A549 (cell line): Measurements from ENCODE around the gene MRPS35. TPM values are rescaled to one million over a fixed set of nuclear protein-coding genes. Genes with fewer than 3 reads are reported as not detected.

Experiments
- ATAC-seq, 2 experiments: fragments of 200-7000 bp in 1 of 2; fragments of >200 bp in 1 of 2; cut with Nextera tagmentation in 1 of 2; cut with Tn5 transposase in 1 of 2; 3 replicates each; pipeline versions ENCODE4 v1.8.0 to v1.9.1; 2018 to 2020; ENCODE audit warnings: mild to moderate bottlenecking in 1 of 2, moderate library complexity in 1 of 2
- CTCF ChIA-PET: fragments of 300-600 bp; sonication (Branson Sonifier 250); formaldehyde crosslinking; extraction: SDS; loops from one replicate; lab custom pipeline; 2021; ENCODE audit warnings: antibody characterized with exemption, inconsistent platforms; lab: Yijun Ruan, JAX
- POLR2A ChIA-PET: fragments of 350-600 bp; formaldehyde crosslinking; extraction: SDS; loops from one replicate; lab custom pipeline; 2021; ENCODE audit warnings: antibody characterized with exemption, inconsistent platforms; lab: Yijun Ruan, JAX
- DNase-seq, 2 experiments: peaks; one replicate each; pipeline versions ENCODE4 v3.0.0 to v3.0.0-alpha.2; 2011 to 2016; ENCODE audit warnings: low read depth in 1 of 2, low spot score in 1 of 2
- FAIRE-seq: peaks from 2 replicates; lab custom pipeline; 2011; peaks lifted over from hg19 to GRCh38; lab: Jason Lieb, UNC
- H3K27ac ChIP-seq, 2 experiments: fragments of >200 bp; sonication (Bioruptor Twin); formaldehyde crosslinking; 3 replicates each; pipeline ENCODE4 v1.5.1; 2016 to 2017
- H3K4me1 ChIP-seq: fragments of >200 bp; sonication (Bioruptor Twin); formaldehyde crosslinking; 3 replicates; pipeline ENCODE4 v1.6.1; 2016
- H3K4me2 ChIP-seq: fragments of >200 bp; sonication (Bioruptor Twin); formaldehyde crosslinking; 3 replicates; pipeline ENCODE4 v1.6.1; 2016
- H3K4me3 ChIP-seq: fragments of >200 bp; sonication (Bioruptor Twin); formaldehyde crosslinking; 3 replicates; pipeline ENCODE4 v1.5.1; 2016
- H3K9me3 ChIP-seq: fragments of >200 bp; sonication (Bioruptor Twin); formaldehyde crosslinking; 3 replicates; pipeline ENCODE4 v1.6.1; 2016
- CBX2 ChIP-seq: fragments of 200-600 bp; sonication (generic); IDR thresholded peaks from 2 replicates; pipeline ENCODE4 v1.6.1; 2016; ENCODE audit warnings: low read depth, mild to moderate bottlenecking, borderline replicate concordance
- CEBPB ChIP-seq, 2 experiments: fragments of >200 bp in 1 of 2; sonication (Bioruptor Twin) in 1 of 2; formaldehyde crosslinking in 1 of 2; IDR thresholded peaks; 2 replicates each; pipeline ENCODE4 v1.6.1; 2012 to 2016
- CHD2 ChIP-seq: fragments of 150-350 bp; IDR thresholded peaks from 2 replicates; pipeline ENCODE4 v1.6.1; 2014; ENCODE audit warnings: low read length; ENCODE audit not compliant: partially characterized antibody
- CHD4 ChIP-seq: fragments of 200-600 bp; sonication (generic); IDR thresholded peaks from 2 replicates; pipeline ENCODE4 v1.6.1; 2016; ENCODE audit warnings: antibody characterized with exemption, mild to moderate bottlenecking, borderline replicate concordance
- EP300 ChIP-seq, 2 experiments: fragments of >200 bp; sonication (Bioruptor Twin); formaldehyde crosslinking; IDR thresholded peaks; 2 replicates in 1 of 2; 3 replicates in 1 of 2; pipeline ENCODE4 v1.6.1; 2016 to 2017
- ESRRA ChIP-seq: fragments of 150-350 bp; IDR thresholded peaks from 2 replicates; pipeline ENCODE4 v1.6.1; 2014; ENCODE audit warnings: mild to moderate bottlenecking, low read length, borderline replicate concordance
- FOSB ChIP-seq: fragments of 250-450 bp; sonication (Bioruptor Pico); IDR thresholded peaks from 2 replicates; pipeline ENCODE4 v1.5.0; 2020; ENCODE audit warnings: mild to moderate bottlenecking, moderate library complexity
- FOSL2 ChIP-seq, 2 experiments: fragments of 450-650 bp in 1 of 2; fragments of >200 bp in 1 of 2; sonication (Bioruptor Twin) in 1 of 2; formaldehyde crosslinking; IDR thresholded peaks; 2 replicates each; pipeline versions ENCODE4 v1.5.0 to v1.6.1; 2016 to 2020; ENCODE audit warnings: mild to moderate bottlenecking in 1 of 2, moderate library complexity in 1 of 2
- HDAC2 ChIP-seq: fragments of 200-600 bp; sonication (generic); IDR thresholded peaks from 2 replicates; pipeline ENCODE4 v1.6.1; 2016
- HEYL ChIP-seq: fragments of 250-450 bp; sonication (Bioruptor Pico); IDR thresholded peaks from 2 replicates; pipeline ENCODE4 v1.8.0; 2021; ENCODE audit warnings: mild to moderate bottlenecking, moderate library complexity
- HOXA7 ChIP-seq: fragments of 250-450 bp; sonication (Bioruptor Pico); IDR thresholded peaks from 2 replicates; pipeline ENCODE4 v1.5.0; 2020; ENCODE audit warnings: mild to moderate bottlenecking, moderate library complexity
- HOXB5 ChIP-seq: fragments of 250-450 bp; sonication (Bioruptor Pico); IDR thresholded peaks from 2 replicates; pipeline ENCODE4 v1.5.0; 2020; ENCODE audit warnings: mild to moderate bottlenecking, moderate library complexity
- MAFK ChIP-seq: fragments of 450-650 bp; IDR thresholded peaks from 2 replicates; pipeline ENCODE4 v1.6.1; 2014; ENCODE audit not compliant: partially characterized antibody
- MAZ ChIP-seq: fragments of 150-350 bp; IDR thresholded peaks from 2 replicates; pipeline ENCODE4 v1.6.1; 2014; ENCODE audit warnings: antibody characterized with exemption, low read depth, low read length, borderline replicate concordance
- MYC ChIP-seq: IDR thresholded peaks from 2 replicates; pipeline ENCODE4 v1.6.1; 2012; ENCODE audit warnings: mild to moderate bottlenecking, inconsistent platforms, low read length, improper control_type of control experiment, borderline replicate concordance
- NR3C1 ChIP-seq: fragments of >200 bp; sonication (Bioruptor Twin); formaldehyde crosslinking; IDR thresholded peaks from 3 replicates; pipeline ENCODE4 v1.6.1; 2017
- RAD21 ChIP-seq, 2 experiments: fragments of >200 bp in 1 of 2; sonication (Bioruptor Twin) in 1 of 2; formaldehyde crosslinking in 1 of 2; IDR thresholded peaks in 1 of 2; conservative IDR thresholded peaks in 1 of 2; 2 replicates in 1 of 2; 3 replicates in 1 of 2; pipeline ENCODE4 v1.6.1; 2012 to 2018; ENCODE audit warnings: inconsistent platforms in 1 of 2
- RARB ChIP-seq: fragments of 250-450 bp; sonication (Bioruptor Pico); IDR thresholded peaks from 2 replicates; pipeline ENCODE4 v1.8.0; 2021; ENCODE audit warnings: mild to moderate bottlenecking, moderate library complexity
- RFX5 ChIP-seq: fragments of 450-650 bp; IDR thresholded peaks from 2 replicates; pipeline ENCODE4 v1.7.1; 2014; ENCODE audit warnings: antibody characterized with exemption, mild to moderate bottlenecking, moderate library complexity
- SMC3 ChIP-seq: fragments of >200 bp; sonication (Bioruptor Twin); formaldehyde crosslinking; IDR thresholded peaks from 3 replicates; pipeline ENCODE4 v1.6.1; 2018; ENCODE audit warnings: inconsistent platforms
- TFCP2L1 ChIP-seq: fragments of 250-450 bp; sonication (Bioruptor Pico); IDR thresholded peaks from 2 replicates; pipeline ENCODE4 v1.5.0; 2021; ENCODE audit warnings: mild to moderate bottlenecking
- TP53 ChIP-seq: fragments of 250-450 bp; sonication (Bioruptor Pico); IDR thresholded peaks from 2 replicates; pipeline ENCODE4 v1.5.0; 2021; ENCODE audit warnings: mild to moderate bottlenecking, moderate library complexity
- ZSCAN20 ChIP-seq: fragments of 250-450 bp; sonication (Bioruptor Pico); IDR thresholded peaks from 2 replicates; pipeline ENCODE4 v1.8.0; 2022; ENCODE audit warnings: mild to moderate bottlenecking, moderate library complexity
- WGBS: methylation state at CpG from one replicate; pipeline ENCODE4 v1.1.6; 2017; ENCODE audit errors: missing lambda C conversion rate; 5-methylcytosine and 5-hydroxymethylcytosine counted together
- polyA plus RNA-seq, 4 experiments: library from polyadenylated mRNA; depleted of rRNA in 3 of 4; stranded (reverse); fragments of >200 nt; fragmentation: RNase III in 1 of 4; extraction: RNeasy Plus Mini Kit Qiagen cat#74134 plus additional on column Dnase treatment in 1 of 4; gene quantifications; 2 replicates in 3 of 4; 3 replicates in 1 of 4; pipeline ENCODE4 v1.2.3, GENCODE V29; 2011 to 2017
- TF ChIP-seq, protein P1 (sequence below): fragments of 150-350 bp; IDR thresholded peaks from 2 replicates; pipeline ENCODE4 v1.6.1; 2014; ENCODE audit warnings: low read depth, mild to moderate bottlenecking, low read length
- TF ChIP-seq, protein P2 (sequence below): fragments of 250-450 bp; sonication (Bioruptor Pico); IDR thresholded peaks from 2 replicates; pipeline ENCODE4 v1.5.0; 2021; ENCODE audit warnings: mild to moderate bottlenecking, moderate library complexity, borderline replicate concordance
- TF ChIP-seq, protein P3 (sequence below): IDR thresholded peaks from 2 replicates; pipeline ENCODE4 v1.6.1; 2012
- TF ChIP-seq, protein P4 (sequence below): fragments of 200-600 bp; sonication (generic); IDR thresholded peaks from 2 replicates; pipeline ENCODE4 v1.6.1; 2016; ENCODE audit warnings: antibody characterized with exemption, mild to moderate bottlenecking, moderate library complexity
- TF ChIP-seq, protein P5 (sequence below): fragments of >200 bp; sonication (Bioruptor Twin); formaldehyde crosslinking; IDR thresholded peaks from 3 replicates; pipeline ENCODE4 v1.6.1; 2016

MRPS35 gene
- polyA plus RNA-seq, 2 of the 4 experiments (the other 2 are of a cell fraction), result 104 to 186 TPM

DNA sequence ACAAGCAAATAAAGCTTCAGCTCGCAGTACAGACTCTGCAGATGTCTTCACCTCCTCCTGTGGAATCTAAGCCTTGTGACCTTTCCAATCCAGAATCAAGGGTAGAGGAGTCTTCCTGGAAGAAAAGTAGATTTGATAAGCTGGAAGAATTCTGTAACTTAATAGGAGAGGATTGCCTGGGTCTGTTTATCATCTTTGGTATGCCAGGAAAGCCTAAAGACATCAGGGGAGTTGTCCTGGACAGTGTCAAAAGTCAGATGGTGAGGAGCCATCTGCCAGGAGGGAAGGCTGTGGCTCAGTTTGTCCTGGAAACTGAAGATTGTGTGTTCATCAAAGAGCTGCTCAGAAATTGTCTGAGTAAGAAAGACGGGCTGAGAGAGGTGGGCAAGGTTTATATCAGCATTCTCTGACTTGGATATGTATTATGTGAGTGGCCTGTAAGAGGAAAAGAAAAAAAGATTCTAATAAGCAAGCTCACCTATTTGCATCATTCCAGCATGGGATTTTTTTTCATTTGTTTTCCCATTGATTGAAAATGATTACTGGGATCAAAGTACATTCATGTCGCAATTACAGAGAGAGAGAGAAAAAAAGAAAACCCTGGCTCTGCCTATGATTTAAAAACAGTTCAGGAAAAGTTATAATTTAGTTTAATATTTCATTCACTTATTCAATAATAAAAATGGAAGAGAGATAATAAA, 13.6 kb upstream of the MRPS35 start:
- ATAC-seq (no peak), DNase-seq (no peak), FAIRE-seq (no peak)
- Histone ChIP-seq H3K4me3 (no peak overlapping the region), H3K4me2 (no peak overlapping the region), H3K9me3 (no peaks in the 10 kb centered on the region), H3K4me1 (no peaks in the 10 kb centered on the region), H3K27ac (no peak overlapping the region)
- ChIA-PET CTCF (no interaction called here), POLR2A (no interaction called here)
- WGBS, result 87% methylated on average over 3 of the region's 3 CpGs
- no peak for TF ChIP-seq ZSCAN20 (CRISPR knock-in tag)
- TF ChIP-seq CHD4, result no peak
- TF ChIP-seq, protein P1, sequence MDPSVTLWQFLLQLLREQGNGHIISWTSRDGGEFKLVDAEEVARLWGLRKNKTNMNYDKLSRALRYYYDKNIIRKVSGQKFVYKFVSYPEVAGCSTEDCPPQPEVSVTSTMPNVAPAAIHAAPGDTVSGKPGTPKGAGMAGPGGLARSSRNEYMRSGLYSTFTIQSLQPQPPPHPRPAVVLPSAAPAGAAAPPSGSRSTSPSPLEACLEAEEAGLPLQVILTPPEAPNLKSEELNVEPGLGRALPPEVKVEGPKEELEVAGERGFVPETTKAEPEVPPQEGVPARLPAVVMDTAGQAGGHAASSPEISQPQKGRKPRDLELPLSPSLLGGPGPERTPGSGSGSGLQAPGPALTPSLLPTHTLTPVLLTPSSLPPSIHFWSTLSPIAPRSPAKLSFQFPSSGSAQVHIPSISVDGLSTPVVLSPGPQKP, result no peak

DNA sequence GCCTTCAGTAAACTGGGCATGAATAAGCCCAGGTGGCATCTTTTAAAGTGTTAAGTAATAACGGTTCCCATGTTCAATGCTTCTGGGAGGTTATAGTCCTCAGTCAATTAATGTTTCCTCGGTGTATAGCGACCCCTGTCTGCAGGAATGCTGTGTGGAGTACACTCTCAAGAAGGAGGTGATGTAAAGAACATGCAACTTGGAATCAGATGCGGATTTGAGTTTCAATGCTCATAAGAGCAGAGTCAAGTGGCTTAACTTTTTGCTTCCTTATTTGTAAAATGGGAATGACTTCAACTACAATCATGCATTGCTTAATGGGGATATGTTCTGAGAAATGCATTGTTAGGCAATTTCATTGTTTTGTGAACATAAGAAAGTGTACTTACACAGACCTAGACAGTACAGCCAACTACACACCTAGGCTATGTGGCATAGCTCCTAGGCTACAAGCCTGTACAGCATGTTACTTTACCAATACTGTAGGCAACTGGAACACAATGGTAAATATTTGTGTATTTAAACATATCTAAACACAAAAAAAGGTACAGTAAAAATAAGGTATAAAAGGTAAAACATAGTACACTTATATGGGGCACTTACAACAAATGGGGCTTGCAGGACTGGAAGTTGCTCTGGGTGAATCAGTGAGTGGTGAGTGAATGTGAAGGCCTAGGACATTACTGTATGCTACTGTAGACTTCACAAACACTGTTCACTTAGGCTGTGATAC, 6.7 kb upstream of the MRPS35 start:
- no peak overlapping the region for H3K4me3 ChIP-seq
- H3K9me3 ChIP-seq, result no peaks in the 10 kb centered on the region
- WGBS, result 0% methylated on average over 4 of the region's 4 CpGs
- CTCF ChIA-PET, result interaction anchor here (0.6 to 1.9 kb wide), 9 partner anchors 10 to 270 kb away, joined by 3 to 10 read pairs (median 3); no protein-coding TSS in a partner anchor
- peak; percentile 94 for FAIRE-seq
- H3K27ac ChIP-seq, result peak overlapping the region; percentile 52 to 70; a peak in 5 of 6 replicates
- POLR2A ChIA-PET, result no interaction called here
- H3K4me1 ChIP-seq, result peaks cover 7% of the 10 kb centered on the region; the same call in 2 of the 3 replicates
- ATAC-seq, result peak; percentile 94 to 97
- H3K4me2 ChIP-seq, result peak overlapping the region; percentile 33; the same call in 2 of the 3 replicates
- DNase-seq, result peak; percentile 47 to 88
- TF ChIP-seq, protein P2, sequence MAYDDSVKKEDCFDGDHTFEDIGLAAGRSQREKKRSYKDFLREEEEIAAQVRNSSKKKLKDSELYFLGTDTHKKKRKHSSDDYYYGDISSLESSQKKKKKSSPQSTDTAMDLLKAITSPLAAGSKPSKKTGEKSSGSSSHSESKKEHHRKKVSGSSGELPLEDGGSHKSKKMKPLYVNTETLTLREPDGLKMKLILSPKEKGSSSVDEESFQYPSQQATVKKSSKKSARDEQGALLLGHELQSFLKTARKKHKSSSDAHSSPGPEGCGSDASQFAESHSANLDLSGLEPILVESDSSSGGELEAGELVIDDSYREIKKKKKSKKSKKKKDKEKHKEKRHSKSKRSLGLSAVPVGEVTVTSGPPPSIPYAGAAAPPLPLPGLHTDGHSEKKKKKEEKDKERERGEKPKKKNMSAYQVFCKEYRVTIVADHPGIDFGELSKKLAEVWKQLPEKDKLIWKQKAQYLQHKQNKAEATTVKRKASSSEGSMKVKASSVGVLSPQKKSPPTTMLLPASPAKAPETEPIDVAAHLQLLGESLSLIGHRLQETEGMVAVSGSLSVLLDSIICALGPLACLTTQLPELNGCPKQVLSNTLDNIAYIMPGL (CRISPR knock-in tag), result no peak
- TF ChIP-seq MAZ (no peak), HEYL (CRISPR knock-in tag) (no peak), NR3C1 (no peak), SMC3 (peak; percentile 50), MAFK (no peak), TP53 (CRISPR knock-in tag) (no peak), HDAC2 (no peak), EP300 (IDR thresholded peaks at IDR 0.05) (no peak), CBX2 (no peak), FOSL2 (IDR thresholded peaks at IDR 0.05) (no peak), FOSL2 (CRISPR knock-in tag; IDR thresholded peaks at IDR 0.05) (no peak), RAD21 (conservative IDR thresholded peaks at IDR 0.05 in 1 of 2, IDR thresholded peaks at IDR 0.05 in 1 of 2) (peak; percentile 81 to 90), RFX5 (no peak), ESRRA (no peak), HOXB5 (CRISPR knock-in tag) (no peak), FOSB (no peak), HOXA7 (CRISPR knock-in tag) (no peak), TFCP2L1 (CRISPR knock-in tag) (no peak), RARB (no peak), CEBPB (IDR thresholded peaks at IDR 0.05) (peak in 1 of 2 experiments; percentile 69; a peak in 3 of 4 replicates), CHD2 (no peak), ZSCAN20 (CRISPR knock-in tag) (no peak), MYC (no peak)
- TF ChIP-seq, protein P3, sequence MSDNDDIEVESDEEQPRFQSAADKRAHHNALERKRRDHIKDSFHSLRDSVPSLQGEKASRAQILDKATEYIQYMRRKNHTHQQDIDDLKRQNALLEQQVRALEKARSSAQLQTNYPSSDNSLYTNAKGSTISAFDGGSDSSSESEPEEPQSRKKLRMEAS, result no peak
- TF ChIP-seq, protein P4, sequence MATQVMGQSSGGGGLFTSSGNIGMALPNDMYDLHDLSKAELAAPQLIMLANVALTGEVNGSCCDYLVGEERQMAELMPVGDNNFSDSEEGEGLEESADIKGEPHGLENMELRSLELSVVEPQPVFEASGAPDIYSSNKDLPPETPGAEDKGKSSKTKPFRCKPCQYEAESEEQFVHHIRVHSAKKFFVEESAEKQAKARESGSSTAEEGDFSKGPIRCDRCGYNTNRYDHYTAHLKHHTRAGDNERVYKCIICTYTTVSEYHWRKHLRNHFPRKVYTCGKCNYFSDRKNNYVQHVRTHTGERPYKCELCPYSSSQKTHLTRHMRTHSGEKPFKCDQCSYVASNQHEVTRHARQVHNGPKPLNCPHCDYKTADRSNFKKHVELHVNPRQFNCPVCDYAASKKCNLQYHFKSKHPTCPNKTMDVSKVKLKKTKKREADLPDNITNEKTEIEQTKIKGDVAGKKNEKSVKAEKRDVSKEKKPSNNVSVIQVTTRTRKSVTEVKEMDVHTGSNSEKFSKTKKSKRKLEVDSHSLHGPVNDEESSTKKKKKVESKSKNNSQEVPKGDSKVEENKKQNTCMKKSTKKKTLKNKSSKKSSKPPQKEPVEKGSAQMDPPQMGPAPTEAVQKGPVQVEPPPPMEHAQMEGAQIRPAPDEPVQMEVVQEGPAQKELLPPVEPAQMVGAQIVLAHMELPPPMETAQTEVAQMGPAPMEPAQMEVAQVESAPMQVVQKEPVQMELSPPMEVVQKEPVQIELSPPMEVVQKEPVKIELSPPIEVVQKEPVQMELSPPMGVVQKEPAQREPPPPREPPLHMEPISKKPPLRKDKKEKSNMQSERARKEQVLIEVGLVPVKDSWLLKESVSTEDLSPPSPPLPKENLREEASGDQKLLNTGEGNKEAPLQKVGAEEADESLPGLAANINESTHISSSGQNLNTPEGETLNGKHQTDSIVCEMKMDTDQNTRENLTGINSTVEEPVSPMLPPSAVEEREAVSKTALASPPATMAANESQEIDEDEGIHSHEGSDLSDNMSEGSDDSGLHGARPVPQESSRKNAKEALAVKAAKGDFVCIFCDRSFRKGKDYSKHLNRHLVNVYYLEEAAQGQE, result no peak
- TF ChIP-seq, protein P5, sequence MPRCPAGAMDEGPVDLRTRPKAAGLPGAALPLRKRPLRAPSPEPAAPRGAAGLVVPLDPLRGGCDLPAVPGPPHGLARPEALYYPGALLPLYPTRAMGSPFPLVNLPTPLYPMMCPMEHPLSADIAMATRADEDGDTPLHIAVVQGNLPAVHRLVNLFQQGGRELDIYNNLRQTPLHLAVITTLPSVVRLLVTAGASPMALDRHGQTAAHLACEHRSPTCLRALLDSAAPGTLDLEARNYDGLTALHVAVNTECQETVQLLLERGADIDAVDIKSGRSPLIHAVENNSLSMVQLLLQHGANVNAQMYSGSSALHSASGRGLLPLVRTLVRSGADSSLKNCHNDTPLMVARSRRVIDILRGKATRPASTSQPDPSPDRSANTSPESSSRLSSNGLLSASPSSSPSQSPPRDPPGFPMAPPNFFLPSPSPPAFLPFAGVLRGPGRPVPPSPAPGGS, result no peak
